Endodermal cell (in vitro differentiated cells): Measurements from ENCODE around the gene DNAJC19. TPM values are rescaled to one million over a fixed set of nuclear protein-coding genes. Genes with fewer than 3 reads are reported as not detected.

Experiments
- DNase-seq: peaks from one replicate; pipeline ENCODE4 v3.0.0-alpha.2; 2017
- H3K27ac ChIP-seq: 2 replicates; pipeline ENCODE4 v1.5.1; 2013; ENCODE audit warnings: mild to moderate bottlenecking, low read depth, low read length, moderate library complexity
- H3K27me3 ChIP-seq: 2 replicates; pipeline ENCODE4 v1.6.1; 2013; ENCODE audit warnings: mild to moderate bottlenecking, low read length, moderate library complexity; ENCODE audit not compliant: insufficient read depth, control insufficient read depth, poor library complexity, severe bottlenecking
- H3K36me3 ChIP-seq: 2 replicates; pipeline ENCODE4 v1.7.0; 2013; ENCODE audit warnings: mild to moderate bottlenecking, low read length, moderate library complexity; ENCODE audit not compliant: control insufficient read depth, insufficient read depth
- H3K4me1 ChIP-seq: one replicate; pipeline ENCODE4 v1.7.0; 2013; ENCODE audit warnings: low read length; ENCODE audit not compliant: control insufficient read depth, insufficient read depth
- H3K4me3 ChIP-seq: 2 replicates; pipeline ENCODE4 v1.5.1; 2013; ENCODE audit warnings: mild to moderate bottlenecking, low read length, moderate library complexity
- H3K9ac ChIP-seq: 2 replicates; pipeline ENCODE4 v1.6.1; 2013; ENCODE audit warnings: mild to moderate bottlenecking, low read length, moderate library complexity; ENCODE audit not compliant: poor library complexity, severe bottlenecking; ENCODE audit errors: extremely low read depth
- H3K9me3 ChIP-seq: 2 replicates; pipeline ENCODE4 v1.6.1; 2013; ENCODE audit warnings: mild to moderate bottlenecking, low read length, moderate library complexity; ENCODE audit not compliant: control insufficient read depth
- H3K27ac Mint-ChIP-seq: 2 replicates; pipeline ENCODE4 v1.8.0; 2020; ENCODE audit warnings: mixed read lengths
- H3K27me3 Mint-ChIP-seq: 2 replicates; pipeline ENCODE4 v1.8.0; 2021; ENCODE audit warnings: mild to moderate bottlenecking, mixed read lengths; ENCODE audit not compliant: insufficient read depth
- H3K36me3 Mint-ChIP-seq: 2 replicates; pipeline ENCODE4 v1.8.0; 2020; ENCODE audit warnings: low read depth, mixed read lengths
- H3K4me1 Mint-ChIP-seq: 2 replicates; pipeline ENCODE4 v1.8.0; 2020; ENCODE audit warnings: mixed read lengths
- H3K4me3 Mint-ChIP-seq: 2 replicates; pipeline ENCODE4 v1.8.0; 2020; ENCODE audit warnings: mild to moderate bottlenecking, moderate library complexity, mixed read lengths
- H3K9me3 Mint-ChIP-seq: 2 replicates; pipeline ENCODE4 v1.8.0; 2020; ENCODE audit warnings: mild to moderate bottlenecking, mixed read lengths
- WGBS, 2 experiments: methylation state at CpG; one replicate each; pipeline versions ENCODE4 v1.1.5 to v1.1.7; 2013; ENCODE audit warnings: missing lambda C conversion rate in 2 of 2, mixed read lengths in 1 of 2; ENCODE audit not compliant: insufficient coverage in 1 of 2, insufficient read length in 1 of 2; 5-methylcytosine and 5-hydroxymethylcytosine counted together
- total RNA-seq, 2 donors: library from RNA; stranded (reverse); fragmentation: NEBNext Ultra II Directional in 1 of 2; extraction: Animal tissue kit (Norgen Biotek cat#: 25700) in 1 of 2; gene quantifications; 2 replicates in 1 of 2; 3 replicates in 1 of 2; pipeline ENCODE4 v1.2.1, GENCODE V29; 2021
- TF ChIP-seq, protein P1 (sequence below): fragments of 200-600 bp; sonication (generic); conservative IDR thresholded peaks from 2 replicates; pipeline ENCODE4 v1.5.0; 2021; ENCODE audit warnings: antibody characterized with exemption, mild to moderate bottlenecking

The DNAJC19 gene
- total RNA-seq, 2 donors from 2014 or later: 60.1 to 70.2 TPM

DNA sequence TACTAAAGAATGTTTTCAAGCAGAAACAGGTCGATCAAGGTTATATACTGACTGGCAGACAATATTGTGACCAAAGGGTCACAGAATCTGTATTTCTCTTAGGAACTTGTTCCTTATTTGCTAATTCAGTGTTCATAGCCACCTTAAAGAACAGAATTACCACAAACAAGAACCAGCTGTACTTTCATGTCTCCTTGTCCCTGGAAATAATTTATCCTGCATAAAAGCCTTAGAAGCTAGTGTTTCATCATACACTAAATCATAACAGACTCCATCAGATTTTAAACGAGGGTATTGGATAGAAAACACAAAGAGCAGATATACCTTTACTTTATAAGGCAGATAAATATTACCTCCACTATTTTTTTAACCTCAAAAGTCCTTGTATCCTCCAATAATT lies 6.4 kb downstream of the DNAJC19 start:
- Histone ChIP-seq H3K9ac (no peak overlapping the region), H3K27ac (no peak overlapping the region), H3K36me3 (peaks cover 49% of the 10 kb centered on the region), H3K4me1 (no peaks in the 10 kb centered on the region), H3K9me3 (no peaks in the 10 kb centered on the region), H3K4me3 (no peak overlapping the region), H3K27me3 (no peaks in the 10 kb centered on the region)
- 84 to 90% methylated on average over 2 of the region's 2 CpGs for WGBS, 2 experiments
- Mint-ChIP-seq H3K27ac (peak overlapping the region; percentile 40), H3K27me3 (no peaks in the 10 kb centered on the region), H3K4me3 (no peak overlapping the region), H3K36me3 (peaks cover 24% of the 10 kb centered on the region), H3K9me3 (no peaks in the 10 kb centered on the region), H3K4me1 (peaks cover 3% of the 10 kb centered on the region)
- TF ChIP-seq, protein P1, sequence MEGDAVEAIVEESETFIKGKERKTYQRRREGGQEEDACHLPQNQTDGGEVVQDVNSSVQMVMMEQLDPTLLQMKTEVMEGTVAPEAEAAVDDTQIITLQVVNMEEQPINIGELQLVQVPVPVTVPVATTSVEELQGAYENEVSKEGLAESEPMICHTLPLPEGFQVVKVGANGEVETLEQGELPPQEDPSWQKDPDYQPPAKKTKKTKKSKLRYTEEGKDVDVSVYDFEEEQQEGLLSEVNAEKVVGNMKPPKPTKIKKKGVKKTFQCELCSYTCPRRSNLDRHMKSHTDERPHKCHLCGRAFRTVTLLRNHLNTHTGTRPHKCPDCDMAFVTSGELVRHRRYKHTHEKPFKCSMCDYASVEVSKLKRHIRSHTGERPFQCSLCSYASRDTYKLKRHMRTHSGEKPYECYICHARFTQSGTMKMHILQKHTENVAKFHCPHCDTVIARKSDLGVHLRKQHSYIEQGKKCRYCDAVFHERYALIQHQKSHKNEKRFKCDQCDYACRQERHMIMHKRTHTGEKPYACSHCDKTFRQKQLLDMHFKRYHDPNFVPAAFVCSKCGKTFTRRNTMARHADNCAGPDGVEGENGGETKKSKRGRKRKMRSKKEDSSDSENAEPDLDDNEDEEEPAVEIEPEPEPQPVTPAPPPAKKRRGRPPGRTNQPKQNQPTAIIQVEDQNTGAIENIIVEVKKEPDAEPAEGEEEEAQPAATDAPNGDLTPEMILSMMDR: no peak
- DNase-seq: no peak

DNA sequence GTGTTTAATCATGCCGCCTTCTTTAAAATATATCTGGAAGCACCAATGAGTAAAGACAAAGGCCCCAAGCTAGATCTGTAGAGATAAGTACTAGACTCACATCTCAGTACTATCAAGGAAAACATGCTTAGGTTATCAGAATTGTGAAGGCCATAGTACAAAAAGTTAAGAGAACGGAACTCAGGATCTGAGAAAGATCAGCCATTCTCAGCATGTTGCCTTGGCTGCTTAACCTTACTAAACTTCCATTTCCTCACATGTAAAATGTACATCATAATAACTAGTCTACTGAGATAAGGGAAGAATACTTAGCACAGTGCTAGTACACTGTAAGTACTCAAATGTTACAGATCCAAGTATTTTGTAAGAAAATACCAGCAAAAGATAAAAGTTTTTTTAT lies 7.6 kb downstream of the DNAJC19 start:
- Histone ChIP-seq H3K4me3 (no peak overlapping the region), H3K9ac (no peak overlapping the region), H3K9me3 (no peaks in the 10 kb centered on the region), H3K36me3 (peaks cover 56% of the 10 kb centered on the region), H3K27me3 (no peaks in the 10 kb centered on the region), H3K27ac (peak overlapping the region; percentile 35), H3K4me1 (no peaks in the 10 kb centered on the region)
- Mint-ChIP-seq H3K4me3 (no peak overlapping the region), H3K36me3 (peaks cover 19% of the 10 kb centered on the region), H3K4me1 (peaks cover 3% of the 10 kb centered on the region), H3K27me3 (no peaks in the 10 kb centered on the region), H3K9me3 (no peaks in the 10 kb centered on the region), H3K27ac (peak overlapping the region; percentile 19)
- no peak for DNase-seq
- TF ChIP-seq, protein P1: no peak
- WGBS, 2 experiments: 98% methylated on average over 2 of the region's 2 CpGs; no CpG with 5 or more reads in 1 of the 2 experiments

DNA sequence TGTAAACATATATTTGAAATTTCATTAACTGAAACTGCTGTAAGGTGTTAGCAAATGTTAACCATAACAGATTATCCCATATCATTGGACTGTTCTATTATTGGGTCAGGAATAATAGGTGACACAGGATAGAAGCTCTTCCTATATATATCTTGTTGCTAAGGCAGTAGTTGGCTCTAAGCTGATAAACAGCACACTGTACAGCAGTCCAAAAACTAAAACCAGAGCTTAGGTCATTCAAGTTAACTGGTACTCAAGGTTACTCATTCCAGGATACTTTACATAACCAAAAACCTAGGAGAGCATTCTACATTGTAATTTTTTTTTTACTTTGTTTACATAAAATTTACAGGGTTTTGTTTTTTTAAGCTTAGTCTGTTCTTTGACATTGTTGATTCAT lies 8.9 kb downstream of the DNAJC19 start:
- no peak overlapping the region for H3K9ac ChIP-seq
- TF ChIP-seq, protein P1: no peak
- Mint-ChIP-seq H3K4me3 (no peak overlapping the region), H3K9me3 (no peaks in the 10 kb centered on the region), H3K36me3 (peaks cover 21% of the 10 kb centered on the region), H3K27me3 (no peaks in the 10 kb centered on the region), H3K4me1 (peaks cover 3% of the 10 kb centered on the region), H3K27ac (no peak overlapping the region)
- DNase-seq: no peak
- peaks cover 64% of the 10 kb centered on the region for H3K36me3 ChIP-seq
- no peaks in the 10 kb centered on the region for H3K27me3 ChIP-seq
- no peak overlapping the region for H3K27ac ChIP-seq
- H3K9me3 ChIP-seq: no peaks in the 10 kb centered on the region
- H3K4me1 ChIP-seq: no peaks in the 10 kb centered on the region
- no peak overlapping the region for H3K4me3 ChIP-seq
